Cardiac fibroblast (primary cell): ENCODE results near the gene SUN1.
"Not testable (repeated sequence)": the region's sequence is repeated elsewhere in the genome, so short reads cannot be mapped to it uniquely, and the experiment has no call there.

Experiments used
- DNase-seq, 2 donors: peaks; one replicate each; pipeline versions ENCODE4 v3.0.0 to v3.0.0-alpha.2; 2010; ENCODE audit warnings: low read depth in 2 of 2
- H3K4me3 ChIP-seq, 2 donors: replicated peaks in 1 of 2; 1 replicate in 1 of 2; 2 replicates in 1 of 2; pipeline ENCODE4 v1.5.1; 2011; ENCODE audit warnings: low read depth in 2 of 2, low read length in 2 of 2, mild to moderate bottlenecking in 2 of 2, moderate library complexity in 1 of 2
- TF ChIP-seq, protein P1 (sequence below): IDR thresholded peaks from one replicate; pipeline ENCODE4 v1.5.1; 2011; ENCODE audit warnings: low read depth, mild to moderate bottlenecking, low read length, inconsistent platforms

SUN1 gene

DNA sequence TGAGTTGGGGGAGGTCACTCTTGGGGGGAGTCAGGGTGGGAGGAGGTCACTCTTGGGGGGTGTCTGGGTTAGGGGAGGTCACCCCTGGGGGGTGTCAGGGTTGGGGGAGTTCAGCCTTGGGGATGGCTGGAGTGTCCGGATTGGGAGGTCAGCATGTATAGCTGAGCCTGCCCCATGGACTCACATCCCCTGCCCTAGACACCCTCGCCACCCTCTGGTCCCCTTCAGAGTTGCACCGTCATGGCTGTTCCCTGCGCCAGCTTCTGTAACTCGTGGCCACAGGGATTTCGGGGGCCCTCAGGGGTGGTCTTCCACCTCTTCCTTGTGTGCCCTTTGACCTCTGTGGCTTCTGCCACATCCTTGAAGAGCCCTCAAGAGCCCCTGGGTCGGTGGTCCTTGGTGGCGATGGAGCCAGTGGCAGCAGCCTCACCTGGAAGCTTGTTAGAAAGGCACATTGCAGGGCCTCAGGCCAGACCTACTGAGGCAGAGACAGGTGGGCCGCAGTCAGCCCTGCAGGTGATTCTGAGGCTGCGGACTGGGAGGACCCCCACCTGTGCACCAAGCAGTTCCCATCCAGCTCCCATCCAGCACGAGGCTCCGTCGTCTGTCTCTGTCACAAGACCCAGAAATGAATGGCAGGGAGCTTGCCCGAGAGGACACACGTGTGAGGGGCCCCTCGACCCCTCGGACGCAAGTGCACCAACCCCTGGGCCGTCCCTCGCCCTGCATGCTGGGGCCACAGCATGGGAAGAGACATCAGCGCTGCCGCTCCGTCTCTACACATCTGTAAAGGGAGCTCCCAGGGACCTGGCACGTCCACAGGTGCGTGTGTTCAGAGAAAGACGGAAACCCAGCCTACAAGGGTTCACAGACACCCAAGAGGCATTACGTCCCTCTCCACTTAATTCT is 44.7 kb upstream of the SUN1 start:
- DNase-seq = no peak
- TF ChIP-seq, protein P1, sequence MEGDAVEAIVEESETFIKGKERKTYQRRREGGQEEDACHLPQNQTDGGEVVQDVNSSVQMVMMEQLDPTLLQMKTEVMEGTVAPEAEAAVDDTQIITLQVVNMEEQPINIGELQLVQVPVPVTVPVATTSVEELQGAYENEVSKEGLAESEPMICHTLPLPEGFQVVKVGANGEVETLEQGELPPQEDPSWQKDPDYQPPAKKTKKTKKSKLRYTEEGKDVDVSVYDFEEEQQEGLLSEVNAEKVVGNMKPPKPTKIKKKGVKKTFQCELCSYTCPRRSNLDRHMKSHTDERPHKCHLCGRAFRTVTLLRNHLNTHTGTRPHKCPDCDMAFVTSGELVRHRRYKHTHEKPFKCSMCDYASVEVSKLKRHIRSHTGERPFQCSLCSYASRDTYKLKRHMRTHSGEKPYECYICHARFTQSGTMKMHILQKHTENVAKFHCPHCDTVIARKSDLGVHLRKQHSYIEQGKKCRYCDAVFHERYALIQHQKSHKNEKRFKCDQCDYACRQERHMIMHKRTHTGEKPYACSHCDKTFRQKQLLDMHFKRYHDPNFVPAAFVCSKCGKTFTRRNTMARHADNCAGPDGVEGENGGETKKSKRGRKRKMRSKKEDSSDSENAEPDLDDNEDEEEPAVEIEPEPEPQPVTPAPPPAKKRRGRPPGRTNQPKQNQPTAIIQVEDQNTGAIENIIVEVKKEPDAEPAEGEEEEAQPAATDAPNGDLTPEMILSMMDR = no peak
- no peak overlapping the region for H3K4me3 ChIP-seq

DNA sequence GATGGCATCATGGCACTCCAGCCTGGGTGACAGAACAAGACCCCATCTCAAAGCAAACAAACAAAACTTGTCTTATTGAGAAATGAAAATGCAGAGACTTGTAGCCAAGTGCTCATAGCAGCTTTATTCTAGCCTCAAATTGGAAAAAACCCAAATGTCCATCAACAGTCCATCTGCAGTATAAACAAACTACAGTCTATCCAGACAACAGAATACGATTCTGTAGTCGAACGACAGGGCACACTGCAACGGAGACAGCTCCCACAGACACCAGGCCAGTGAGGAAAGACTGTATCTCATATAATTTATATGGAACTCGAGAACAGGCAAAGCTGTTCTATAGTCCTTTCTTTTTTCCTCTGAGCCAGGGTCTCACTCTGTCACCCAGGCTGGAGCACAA is 40.8 kb upstream of the SUN1 start:
- TF ChIP-seq, protein P1 = no peak
- DNase-seq = no peak
- H3K4me3 ChIP-seq = no peak overlapping the region

DNA sequence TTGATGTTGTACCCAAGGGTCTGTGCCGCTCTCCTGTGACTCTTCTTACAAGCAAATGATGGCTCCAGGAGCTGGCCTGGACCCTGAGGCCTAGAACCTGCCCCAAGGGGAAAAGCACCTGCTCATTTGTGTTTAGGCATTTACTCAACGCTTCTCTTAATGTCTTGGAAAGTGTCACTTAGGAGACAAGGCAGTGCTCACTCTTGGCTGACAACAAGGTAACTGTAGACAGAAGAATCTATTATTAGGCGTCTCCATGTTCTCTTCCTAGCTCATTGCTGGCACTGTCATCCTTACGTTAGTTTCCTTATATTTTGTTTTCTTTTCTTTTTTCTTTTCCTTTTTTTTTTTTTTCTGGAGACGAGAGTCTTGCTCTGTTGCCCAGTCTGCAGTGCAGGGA is 38.1 kb upstream of the SUN1 start:
- TF ChIP-seq, protein P1 = no peak
- no peak overlapping the region for H3K4me3 ChIP-seq
- DNase-seq = no peak

DNA sequence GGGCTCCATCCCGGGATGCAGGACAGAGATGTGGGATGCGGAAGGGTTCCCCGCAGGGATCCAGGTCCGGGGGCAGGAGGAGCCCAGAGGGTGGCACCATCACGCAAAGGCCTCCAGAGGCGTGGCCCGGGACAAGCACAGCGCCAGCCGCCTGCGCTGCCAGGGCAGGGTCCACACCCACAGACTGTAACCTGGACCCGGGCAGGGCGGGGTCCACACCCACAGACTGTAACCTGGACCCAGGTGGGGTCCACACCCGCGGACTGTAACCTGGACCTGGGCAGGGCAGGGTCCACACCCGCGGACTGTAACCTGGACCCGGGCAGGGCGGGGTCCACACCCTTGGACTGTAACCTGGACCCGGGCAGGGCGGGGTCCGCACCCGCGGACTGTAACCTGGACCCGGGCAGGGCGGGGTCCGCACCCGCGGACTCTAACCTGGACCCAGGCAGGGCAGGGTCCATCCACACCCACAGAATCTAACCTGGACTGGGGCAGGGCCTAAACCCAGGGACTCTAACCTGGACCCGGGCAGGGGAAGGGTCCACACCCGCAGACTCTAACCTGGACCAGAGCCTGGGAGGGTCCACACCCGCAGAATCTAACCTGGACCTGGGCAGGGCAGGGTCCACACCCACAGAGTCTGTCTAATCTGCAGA is 37.5 kb upstream of the SUN1 start:
- H3K4me3 ChIP-seq = no peak overlapping the region
- no peak for DNase-seq
- TF ChIP-seq, protein P1 = no peak

DNA sequence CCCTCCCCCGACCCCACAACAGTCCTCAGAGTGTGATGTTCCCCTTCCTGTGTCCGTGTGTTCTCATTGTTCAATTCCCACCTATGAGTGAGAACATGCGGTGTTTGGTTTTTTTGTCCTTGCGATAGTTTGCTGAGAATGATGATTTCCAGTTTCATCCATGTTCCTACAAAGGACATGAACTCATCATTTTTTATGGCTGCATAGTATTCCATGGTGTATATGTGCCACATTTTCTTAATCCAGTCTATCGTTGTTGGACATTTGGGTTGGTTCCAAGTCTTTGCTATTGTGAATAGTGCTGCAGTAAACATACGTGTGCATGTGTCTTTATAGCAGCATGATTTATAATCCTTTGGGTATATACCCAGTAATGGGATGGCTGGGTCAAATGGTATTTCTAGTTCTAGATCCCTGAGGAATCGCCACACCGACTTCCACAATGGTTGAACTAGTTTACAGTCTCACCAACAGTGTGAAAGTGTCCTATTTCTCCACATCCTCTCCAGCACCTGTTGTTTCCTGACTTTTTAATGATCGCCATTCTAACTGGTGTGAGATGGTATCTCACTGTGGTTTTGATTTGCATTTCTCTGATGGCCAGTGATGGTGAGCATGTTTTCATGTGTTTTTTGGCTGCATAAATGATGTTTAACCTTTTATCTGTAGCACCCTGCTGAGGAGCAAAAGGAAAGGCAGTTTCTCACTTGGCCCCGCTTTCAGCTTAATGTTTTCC is 35.7 kb upstream of the SUN1 start:
- H3K4me3 ChIP-seq, DNase-seq: not testable (repeated sequence)

DNA sequence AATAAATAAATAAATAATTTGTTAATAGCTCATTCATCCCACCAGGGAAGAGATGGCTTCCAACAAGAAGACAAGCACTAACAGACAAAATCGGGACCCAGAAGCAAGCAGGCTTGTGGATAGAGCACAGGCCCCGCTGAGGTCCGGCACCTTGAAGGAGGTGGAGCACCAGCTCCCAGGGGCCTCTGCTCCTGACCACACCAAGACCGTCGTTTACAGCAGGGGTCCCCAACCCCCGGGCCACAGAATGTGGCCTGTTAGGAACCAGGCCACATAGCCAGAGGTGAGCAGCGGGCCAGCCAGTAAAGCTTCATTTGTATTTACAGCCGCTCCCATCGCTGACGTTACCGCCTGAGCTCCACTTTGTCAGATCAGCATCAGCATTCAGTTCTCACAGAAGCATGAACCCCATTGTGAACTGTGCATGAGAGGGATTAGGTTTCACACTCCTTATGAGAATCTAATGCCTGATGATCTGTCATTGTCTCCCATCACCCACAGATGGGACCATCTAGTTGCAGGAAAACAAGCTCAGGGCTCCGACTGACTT is 33.3 kb upstream of the SUN1 start:
- DNase-seq = no peak
- TF ChIP-seq, protein P1 = no peak

More for the DNA sequence above, 33.3 kb upstream of the SUN1 start:
- no peak overlapping the region for H3K4me3 ChIP-seq
